ENCODE data around the gene SLC22A7.

SLC22A7 gene, protein sequence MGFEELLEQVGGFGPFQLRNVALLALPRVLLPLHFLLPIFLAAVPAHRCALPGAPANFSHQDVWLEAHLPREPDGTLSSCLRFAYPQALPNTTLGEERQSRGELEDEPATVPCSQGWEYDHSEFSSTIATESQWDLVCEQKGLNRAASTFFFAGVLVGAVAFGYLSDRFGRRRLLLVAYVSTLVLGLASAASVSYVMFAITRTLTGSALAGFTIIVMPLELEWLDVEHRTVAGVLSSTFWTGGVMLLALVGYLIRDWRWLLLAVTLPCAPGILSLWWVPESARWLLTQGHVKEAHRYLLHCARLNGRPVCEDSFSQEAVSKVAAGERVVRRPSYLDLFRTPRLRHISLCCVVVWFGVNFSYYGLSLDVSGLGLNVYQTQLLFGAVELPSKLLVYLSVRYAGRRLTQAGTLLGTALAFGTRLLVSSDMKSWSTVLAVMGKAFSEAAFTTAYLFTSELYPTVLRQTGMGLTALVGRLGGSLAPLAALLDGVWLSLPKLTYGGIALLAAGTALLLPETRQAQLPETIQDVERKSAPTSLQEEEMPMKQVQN

DNA sequence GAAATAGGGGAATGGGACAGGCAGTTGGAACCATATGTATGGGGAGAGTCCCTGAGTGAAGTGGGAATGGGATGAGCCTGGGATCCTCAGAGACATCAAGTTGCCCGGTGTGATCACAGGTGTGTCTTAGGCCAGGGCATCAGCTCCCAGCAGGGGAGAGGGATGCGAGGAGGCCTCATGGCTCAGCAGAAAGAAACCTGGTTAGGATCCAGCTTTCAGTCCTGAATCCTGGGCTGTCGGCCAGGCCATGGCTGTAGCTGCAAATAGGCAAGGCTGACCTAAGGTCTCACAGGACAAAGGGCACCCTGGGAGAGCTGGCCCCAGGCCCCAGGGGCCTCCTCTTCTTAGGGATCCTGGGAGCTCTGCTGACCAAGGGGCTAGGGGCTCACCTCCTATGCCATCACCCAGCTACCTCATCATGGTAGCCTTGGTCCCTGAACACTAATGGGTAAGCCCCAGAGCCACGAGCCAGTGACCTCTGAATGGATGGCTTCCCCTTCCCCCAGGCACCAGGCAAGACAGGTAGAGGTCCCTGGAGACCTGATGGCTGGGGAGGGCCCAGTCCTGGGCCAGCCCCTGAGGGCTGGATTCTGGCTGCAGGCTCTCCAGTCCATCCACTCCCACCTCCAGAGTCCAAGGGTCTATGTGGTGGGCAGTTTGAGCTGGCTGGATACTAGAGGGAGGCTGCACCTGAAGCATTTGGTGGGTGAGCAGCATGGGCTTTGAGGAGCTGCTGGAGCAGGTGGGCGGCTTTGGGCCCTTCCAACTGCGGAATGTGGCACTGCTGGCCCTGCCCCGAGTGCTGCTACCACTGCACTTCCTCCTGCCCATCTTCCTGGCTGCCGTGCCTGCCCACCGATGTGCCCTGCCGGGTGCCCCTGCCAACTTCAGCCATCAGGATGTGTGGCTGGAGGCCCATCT is at the start of gene SLC22A7:
Gene SLC22A7 (plus strand): TSS at position 617 of the 921 bp plus-strand sequence. CDS start 99 bp downstream, at position 716.
- DNase-seq, result no peak

DNA sequence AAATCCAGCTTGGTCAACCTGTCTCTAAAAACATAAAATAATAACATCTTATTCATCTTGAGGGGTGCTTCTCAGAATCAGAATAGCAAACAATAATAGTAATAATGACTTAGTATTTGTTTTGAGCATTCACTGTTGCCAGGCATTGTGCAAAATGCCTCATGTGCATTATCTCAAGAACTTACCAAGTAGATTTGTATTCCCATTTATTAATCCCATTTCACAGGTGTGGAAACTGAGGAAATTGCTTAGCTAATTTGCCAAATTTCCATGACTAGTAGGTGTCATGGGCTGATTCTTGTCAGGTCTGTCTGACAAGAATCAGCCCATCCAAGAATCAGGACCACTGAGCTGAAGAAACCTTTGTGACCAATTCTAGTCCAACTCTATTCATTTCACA is 49.3 kb upstream of the SLC22A7 start:
- no peak for DNase-seq

DNA sequence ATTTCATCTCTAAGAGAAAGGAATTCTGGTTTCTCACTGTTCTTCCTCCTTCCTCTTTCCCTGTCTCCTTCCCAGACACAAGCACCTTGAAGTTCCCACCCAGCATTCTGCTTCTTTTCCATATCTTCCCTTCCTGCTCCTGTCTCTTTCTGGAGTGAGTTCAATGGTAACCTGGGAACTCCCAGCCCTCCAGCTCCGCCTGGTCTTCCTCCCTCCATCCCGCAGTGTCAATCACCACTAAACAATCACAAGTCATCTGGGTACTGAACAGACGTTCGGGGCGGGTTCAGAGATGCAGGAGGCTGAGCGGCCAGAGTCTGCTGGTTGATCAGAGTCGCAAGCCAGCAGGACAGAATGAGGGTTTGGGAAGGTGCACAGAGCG is 47.1 kb upstream of the SLC22A7 start:
- no peak for DNase-seq

DNA sequence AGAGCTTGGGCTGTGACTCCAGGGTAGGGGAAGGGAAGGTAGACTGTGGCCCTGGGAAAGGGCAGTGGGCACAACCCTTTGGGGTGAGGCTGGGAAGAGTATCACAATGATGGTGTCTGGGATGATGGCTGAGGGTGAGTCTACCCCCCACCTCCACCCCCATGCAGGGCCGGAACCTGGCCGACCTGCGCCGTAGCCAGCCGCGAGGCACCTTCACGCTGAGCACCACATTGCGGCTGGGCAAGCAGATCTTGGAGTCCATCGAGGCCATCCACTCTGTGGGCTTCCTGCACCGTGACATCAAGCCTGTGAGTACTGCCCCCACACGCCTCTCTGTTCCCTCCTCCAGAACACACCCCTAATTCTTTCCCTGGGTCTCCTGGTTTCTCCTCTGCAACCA is 44.7 kb upstream of the SLC22A7 start:
- DNase-seq, result no peak

DNA sequence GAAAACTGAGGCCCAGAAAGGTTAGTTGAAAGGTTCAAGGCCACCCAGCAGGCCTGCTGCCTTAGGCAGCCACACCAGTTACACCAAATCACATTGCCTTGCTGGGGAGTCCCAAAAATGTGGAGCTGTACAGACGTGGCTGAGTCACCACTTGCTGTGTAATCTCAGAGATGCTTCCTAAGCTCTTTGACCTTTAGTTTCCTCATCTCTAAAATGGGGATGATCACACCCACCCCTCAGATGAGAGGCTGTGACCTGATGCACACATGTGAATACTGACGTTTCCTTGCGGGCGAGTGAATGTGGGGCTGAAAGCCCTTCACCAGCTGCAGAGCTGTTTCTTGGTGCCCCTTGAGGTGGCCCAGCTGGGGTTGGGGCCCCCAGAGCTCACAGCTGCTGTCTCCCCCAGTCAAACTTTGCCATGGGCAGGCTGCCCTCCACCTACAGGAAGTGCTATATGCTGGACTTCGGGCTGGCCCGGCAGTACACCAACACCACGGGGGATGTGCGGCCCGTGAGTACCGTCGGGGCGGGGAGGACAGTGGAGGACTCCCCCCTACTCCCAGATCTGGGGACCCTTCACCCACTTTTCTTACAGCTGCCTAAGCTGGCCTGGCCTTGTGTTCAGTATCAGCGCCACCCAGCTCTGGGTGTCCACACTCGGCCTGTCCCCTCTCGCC is 43.8 kb upstream of the SLC22A7 start:
- DNase-seq, result no peak

DNA sequence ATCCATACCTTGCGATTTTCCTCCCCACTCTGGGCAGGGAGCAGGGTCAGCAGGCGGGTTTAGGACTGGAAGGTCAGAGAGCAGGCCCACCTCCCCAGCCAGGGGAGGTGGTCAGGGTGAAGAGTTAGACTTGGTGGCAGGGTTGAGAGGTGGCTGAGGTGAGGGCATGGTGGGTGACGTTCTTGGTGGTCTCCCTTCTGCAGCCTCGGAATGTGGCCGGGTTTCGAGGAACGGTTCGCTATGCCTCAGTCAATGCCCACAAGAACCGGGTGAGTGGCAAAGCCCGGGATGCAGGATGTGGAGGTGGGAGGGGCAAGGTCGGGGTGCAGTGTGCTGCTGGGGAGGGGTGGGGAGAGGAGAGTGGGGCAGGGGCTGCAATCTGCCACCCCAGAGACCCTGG is 43.2 kb upstream of the SLC22A7 start:
- no peak for DNase-seq

DNA sequence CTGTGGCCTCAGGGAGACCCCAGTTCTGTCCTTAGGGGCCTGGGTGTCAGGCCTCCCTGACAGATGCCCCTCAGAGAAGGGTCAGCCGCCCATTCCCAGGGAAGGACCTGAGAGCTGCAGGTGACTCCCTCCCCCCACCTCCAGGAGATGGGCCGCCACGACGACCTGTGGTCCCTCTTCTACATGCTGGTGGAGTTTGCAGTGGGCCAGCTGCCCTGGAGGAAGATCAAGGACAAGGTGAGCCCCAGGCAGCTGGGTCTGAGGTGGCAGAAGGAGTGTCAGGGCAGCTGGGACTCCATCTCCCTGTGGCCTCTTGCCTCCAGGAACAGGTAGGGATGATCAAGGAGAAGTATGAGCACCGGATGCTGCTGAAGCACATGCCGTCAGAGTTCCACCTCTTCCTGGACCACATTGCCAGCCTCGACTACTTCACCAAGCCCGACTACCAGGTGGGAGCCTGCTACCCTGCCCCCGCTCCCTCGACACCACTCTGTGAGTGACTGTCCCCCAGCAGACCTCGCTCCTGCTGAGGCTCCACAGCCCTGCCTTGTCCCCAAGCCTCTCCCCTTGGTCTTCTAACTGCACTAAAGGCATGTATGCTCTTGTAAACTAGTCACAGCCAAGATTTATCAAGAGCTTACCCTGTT is 42.5 kb upstream of the SLC22A7 start:
- no peak for DNase-seq

DNA sequence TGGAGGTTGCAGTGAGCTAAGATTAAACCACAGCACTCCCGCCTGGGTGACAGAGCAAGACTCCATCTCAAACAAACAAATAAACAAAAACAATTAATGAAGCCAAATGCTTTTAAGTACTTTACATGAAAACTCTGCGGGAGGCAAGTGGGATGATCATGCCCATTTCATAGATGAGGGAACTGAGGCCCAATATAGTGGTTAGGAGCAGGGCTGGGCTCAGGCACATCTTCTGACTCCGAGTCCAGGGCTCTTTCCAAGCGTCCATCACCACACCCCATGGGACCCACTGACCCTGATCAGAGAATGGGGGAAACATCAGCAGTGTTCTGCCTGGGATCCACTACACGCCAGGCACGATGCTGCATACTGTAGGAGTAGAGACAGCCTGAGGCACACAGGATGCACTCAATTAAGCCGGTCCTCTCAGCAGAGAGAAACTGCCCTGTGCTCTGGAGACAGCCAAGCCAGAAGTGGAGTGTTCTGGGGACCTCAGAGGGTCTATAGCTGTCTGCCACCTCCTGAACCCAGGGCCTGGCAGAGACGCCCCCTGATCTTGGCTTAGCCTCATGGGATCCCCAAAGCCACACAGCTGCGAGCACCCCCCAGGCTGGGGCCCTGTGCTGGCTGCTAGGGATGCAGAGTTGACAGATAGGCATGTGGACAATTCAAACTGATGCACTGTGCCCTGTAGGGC is 41.2 kb upstream of the SLC22A7 start:
- no peak for DNase-seq

DNA sequence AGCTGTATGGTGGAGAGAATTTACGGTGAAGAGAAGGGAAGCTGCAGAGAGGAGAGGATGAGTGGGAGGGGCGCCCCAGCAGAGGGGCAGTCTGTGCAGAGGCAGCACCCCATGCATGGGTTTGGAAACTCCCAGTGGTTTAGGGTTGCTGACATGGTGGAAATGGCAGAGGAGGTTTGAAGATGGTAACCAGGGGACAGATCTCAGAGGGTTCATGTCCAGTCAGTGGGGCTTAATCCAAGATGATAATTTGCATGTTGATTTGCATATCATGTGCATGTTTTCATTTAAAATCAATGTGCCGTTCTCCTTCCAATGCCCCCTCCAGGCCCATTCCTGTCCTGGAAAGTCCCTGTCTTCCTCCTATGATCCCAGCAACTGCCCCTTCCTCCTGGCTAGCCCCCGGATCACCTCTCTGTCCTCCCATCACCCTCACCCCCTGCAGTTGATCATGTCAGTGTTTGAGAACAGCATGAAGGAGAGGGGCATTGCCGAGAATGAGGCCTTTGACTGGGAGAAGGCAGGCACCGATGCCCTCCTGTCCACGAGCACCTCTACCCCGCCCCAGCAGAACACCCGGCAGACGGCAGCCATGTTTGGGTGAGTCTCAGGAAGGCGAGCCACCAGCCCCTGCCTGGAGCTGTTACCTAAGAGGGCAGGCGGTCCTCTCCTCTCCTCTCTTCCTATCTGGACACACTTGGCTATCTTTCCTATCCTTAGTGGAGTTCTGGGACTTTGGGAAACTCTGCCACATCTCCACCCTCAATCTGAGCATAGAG is 40.5 kb upstream of the SLC22A7 start:
- DNase-seq, result no peak

DNA sequence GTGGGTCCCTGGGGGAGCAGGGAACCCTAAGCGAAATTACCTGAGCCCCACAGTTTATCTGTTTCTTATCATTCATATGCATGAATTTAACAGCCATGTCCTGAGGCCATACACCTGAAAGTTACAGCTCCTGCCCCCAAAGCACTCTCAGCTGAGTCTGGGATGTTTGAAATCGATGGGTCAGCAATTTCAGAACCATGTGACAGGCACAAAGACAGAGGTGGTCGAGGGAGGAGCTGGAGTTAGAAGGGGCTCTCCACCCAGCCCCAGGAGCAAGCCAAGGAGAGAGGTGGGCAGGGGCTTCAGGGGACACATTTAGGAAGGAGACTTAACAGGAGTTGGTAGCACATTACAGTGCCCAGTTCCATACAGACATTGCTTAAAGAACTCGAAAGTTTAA is 39.9 kb upstream of the SLC22A7 start:
- no peak for DNase-seq

DNA sequence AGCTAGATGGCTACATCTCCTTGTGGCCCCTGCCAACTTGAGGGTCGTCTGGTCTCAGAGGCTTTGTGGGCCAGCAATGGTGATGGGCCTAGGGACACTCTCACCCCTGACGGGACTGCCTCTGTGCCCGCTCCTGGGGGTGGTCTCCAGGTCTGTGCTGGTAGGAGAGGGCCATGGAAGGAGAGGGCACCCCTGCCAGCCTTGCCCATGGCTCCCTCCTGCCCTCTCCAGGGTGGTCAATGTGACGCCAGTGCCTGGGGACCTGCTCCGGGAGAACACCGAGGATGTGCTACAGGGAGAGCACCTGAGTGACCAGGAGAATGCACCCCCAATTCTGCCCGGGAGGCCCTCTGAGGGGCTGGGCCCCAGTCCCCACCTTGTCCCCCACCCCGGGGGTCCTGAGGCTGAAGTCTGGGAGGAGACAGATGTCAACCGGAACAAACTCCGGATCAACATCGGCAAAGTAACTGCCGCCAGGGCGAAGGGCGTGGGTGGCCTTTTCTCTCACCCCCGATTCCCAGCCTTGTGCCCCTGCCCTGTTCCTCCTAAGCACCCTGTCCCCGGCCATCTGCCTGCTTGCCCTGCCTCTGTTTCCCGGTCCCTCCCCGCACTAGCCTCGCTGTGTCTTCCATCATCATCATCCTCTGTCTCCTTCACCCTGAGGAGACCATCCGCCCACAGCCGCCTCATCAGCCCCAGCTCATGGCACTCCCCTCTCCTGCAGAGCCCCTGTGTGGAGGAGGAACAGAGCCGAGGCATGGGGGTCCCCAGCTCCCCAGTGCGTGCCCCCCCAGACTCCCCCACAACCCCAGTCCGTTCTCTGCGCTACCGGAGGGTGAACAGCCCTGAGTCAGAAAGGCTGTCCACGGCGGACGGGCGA is 39.0 kb upstream of the SLC22A7 start:
- DNase-seq, result no peak

DNA sequence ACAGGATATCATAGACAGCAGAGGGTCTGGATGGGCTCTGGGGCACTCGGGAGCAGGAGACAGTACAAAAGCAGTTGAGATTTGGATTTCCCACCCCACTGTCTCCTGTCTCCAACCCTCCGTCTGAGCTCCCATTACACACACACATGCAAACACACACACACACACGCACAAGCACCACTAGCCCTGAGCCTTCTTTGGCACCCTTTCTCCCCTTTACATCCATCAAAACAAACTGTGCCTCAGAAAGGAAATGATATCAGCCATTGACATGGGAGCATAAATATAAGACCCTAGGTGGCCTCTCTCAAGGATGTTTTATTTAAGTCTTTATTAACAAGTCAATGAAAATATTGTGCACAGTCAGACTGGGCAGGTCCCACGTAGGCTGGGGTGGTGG is 37.3 kb upstream of the SLC22A7 start:
- DNase-seq, result no peak

DNA sequence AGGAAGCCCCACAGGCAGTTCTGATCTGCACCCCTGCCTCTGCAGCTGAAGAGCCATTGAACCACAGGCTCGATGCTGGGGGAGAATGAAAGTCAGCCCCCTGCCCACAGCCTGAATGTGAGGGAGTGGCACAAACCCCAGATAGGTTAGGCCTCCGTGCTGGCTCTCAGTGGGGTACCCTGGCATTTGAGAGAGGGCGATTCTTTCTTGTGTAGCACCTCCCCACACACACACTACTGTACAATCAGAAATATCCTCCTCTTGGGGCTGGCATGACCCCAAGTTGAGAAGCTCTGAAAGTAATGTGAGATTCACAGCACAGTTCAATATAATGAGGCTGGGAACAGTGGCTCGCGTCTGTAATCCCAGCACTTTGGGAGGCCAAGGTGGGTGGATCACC is 36.9 kb upstream of the SLC22A7 start:
- no peak for DNase-seq

DNA sequence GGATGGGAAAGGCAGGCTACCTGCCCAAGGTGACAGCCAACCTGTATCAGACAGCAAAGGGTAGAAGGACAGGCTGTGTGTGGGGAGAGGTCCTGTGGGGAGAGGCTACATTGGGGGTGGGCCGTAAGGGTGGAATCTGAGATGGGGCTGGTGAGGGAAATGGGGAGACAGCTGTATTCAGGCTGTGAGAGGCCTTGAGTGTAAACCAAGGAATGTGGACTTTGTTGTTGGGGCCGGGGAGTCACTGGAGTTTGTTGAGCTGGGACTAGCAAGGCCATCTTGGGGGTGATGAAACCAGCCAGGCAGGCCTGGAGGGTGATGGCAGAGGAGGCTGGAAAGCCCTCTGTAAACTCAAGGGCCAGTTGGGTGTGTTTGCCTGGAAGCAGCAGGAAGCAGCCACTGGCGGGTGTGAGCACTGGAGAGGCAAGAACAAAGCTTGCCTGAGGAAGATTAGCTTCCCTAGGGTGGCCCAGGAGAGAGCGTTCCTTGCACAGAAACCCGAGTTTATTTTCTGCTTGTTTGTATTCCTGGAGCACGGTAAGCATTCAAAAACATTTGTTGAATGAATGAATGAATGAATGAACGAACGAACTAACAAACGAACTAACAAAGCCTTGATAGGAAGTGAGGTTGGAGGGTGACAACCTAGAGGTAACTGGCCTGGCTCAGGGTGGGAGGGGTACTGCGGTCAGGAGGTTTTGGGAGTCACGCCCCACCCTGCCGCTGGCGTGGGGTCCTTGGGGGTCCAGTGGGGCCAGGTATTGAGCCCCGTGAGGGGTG is 35.9 kb upstream of the SLC22A7 start:
- no peak for DNase-seq

DNA sequence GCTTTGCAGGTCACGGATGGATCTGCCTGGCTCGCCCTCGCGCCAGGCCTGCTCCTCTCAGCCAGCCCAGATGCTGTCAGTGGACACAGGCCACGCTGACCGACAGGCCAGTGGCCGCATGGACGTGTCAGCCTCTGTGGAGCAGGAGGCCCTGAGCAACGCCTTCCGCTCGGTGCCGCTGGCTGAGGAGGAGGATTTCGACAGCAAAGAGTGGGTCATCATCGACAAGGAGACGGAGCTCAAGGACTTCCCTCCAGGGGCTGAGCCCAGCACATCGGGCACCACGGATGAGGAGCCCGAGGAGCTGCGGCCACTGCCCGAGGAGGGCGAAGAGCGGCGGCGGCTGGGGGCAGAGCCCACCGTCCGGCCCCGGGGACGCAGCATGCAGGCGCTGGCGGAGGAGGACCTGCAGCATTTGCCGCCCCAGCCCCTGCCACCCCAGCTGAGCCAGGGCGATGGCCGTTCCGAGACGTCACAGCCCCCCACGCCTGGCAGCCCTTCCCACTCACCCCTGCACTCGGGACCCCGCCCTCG is 35.2 kb upstream of the SLC22A7 start:
- DNase-seq, result no peak

DNA sequence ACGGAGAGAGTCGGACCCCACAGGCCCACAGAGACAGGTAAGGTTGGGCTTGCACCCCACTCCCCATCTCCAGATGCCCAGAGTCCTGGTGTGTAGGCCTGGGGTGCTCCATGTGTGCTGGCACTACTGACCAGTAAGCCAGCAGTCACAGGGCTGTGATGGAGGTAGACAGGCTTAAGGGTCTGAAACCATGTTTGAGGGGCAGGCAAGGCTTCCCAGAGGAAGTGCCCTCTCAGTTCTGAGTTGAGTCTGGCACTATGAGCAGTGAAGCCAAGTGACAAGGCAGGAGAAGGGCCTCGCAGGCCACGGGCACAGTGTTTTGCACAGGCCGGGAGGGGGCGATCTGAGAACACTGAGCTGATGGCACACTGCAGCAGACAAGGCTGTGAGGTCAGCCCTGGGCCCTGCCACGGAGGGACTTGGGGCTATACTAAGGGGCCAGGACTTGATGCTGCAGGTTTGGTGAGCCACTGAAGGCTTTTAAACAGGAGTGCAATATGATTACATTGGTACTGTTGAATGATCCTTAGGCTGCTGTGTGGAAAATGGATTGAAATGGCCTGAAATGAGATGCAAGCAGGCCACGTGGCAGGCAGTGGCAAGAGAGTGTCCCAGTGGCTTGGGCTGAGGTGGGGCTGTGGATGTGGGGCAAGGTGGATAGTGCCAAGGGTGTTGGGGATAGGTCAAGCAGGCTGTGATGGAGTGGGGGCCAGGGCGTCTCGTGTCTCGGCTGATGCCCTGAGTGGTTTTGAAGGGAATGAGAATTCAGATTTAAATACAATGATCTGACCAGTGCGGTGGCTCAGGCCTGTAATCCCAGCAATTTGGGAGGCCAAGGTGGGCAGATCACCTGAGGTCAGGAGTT is 34.5 kb upstream of the SLC22A7 start:
- DNase-seq, result peak; percentile 77

DNA sequence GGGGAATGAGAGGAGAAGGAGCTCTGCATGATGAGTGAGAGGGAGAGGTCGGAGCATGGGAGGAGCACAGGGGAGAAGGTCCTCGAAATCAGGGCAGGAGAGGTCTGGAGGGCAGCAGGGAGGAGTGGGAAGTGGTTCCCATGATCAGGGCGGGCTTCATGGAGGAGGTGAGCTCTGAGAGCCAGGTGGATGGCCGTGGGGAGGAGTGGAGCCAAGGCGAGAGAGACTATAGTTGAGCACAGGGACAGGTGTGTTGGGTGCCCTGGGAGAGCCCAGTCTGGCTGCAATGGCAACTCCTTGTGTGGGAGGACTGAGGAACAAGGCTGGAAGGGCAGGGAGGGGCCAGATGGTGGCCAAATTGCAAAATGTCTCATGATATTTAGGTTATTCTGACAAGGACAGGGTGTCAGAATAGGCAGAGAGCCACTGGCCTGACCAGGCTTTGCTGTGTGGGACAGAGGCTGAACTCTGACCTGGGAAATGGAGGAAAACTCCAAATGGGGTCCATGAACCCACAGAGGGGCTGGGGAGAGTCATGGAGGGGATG is 33.4 kb upstream of the SLC22A7 start:
- DNase-seq, result no peak

DNA sequence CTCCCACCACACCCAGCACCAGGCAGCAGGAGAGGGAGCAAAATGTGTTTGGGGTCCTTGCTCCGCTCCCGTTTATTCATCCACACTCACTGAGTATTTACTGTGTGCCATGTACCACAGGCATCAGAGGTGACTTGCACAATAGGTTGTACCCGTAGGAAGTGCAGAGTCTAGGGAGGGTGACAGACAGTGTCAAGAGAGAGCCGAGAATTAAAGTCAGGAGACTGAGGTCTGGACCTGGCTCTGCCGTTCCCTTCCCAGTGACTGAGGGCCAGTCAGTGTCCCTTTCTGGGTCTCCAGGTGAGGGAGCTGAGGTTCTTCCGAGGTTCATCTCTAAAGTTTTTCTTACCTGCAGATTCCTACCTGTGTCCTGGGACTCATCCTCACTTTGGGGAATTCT is 32.5 kb upstream of the SLC22A7 start:
- no peak for DNase-seq

Data from left hindlimb (tissue), 1 donor.